COLO668 (cell line): ENCODE results near the gene IQGAP2.

ENCODE experiments used
- DNase-seq: peaks from one replicate; lab custom pipeline; 2025; ENCODE audit not compliant: unreplicated experiment; lab: John Stamatoyannopoulos, UW

IQGAP2 gene

GRCh38 chr5:76560952-76561891 is 158.1 kb downstream of the IQGAP2 start:
- DNase-seq: no peak

- no peak for DNase-seq
Measured at GRCh38 chr5:76561959-76562358, 158.9 kb downstream of the IQGAP2 start.

DNA sequence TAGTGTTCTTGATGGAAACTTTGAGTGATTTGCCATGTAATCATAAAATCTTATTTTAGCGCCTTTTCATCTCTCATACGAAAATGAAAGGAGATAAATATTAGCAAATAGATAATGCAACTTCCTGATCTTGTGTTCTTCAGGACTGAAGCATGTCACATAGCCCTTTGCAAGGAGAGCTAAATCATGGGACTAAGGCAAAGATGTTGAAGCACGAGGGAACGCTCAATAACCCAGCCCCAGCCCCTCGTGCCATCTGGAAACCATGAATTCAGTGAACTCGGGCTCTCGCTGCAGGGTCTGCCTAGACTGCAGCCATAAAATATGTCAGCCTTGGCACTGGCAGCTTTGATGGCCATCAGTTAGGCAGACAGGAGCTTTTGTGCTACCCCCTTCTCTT is 161.9 kb downstream of the IQGAP2 start:
- no peak for DNase-seq

GRCh38 chr5:76570153-76570552 is 167.1 kb downstream of the IQGAP2 start:
- no peak for DNase-seq

- no peak for DNase-seq
Measured at GRCh38 chr5:76571559-76571958, 168.5 kb downstream of the IQGAP2 start.

- no peak for DNase-seq
Measured at GRCh38 chr5:76576450-76576849, 173.4 kb downstream of the IQGAP2 start.

GRCh38 chr5:76576996-76577395 is 173.9 kb downstream of the IQGAP2 start:
- DNase-seq: no peak

- DNase-seq: no peak
Measured at GRCh38 chr5:76579166-76579937, 176.3 kb downstream of the IQGAP2 start.

- no peak for DNase-seq
Measured at GRCh38 chr5:76580981-76581380, 177.9 kb downstream of the IQGAP2 start.

DNA sequence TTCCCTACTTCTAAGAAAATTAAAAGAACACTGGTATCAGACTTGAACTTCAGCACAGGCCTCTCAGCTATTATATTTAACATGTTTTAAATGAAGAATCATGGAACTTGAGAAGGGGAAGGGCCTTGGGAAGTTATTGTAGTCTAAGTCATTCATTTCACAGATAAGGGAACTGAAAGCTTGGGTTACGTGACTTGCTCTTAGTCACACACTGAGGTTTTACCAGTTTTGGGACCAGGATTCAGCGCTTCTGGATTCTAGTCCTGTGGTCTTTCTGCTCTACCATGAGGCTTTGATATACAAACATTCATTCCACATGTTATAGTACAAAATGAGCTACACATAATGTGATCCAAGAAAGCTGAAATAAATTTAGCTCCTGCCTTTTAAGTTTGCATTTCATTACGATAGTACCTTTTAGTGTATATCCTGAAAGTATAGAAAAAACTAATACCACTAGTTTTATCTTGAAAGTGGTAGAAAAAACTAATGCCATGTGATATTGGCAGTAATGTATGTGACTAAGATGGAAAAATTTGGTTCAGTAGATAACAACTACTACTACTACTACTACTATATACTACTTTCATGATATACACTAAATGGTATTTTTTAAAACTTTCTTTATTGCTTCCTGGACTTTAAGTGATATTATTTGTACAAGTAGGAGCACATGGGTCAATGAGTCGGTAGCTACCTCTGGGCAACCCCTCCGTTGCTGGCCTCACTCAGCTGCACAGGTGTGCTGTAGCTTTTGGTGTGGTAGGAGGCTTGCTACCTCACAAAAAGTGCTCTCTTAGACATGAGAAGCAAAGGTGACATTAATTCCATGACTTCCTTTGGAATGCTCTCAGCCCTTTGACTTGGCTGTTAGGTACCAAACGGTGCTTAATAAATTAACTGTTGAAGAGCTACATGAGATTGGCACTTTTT is 179.4 kb downstream of the IQGAP2 start:
- no peak for DNase-seq

- DNase-seq: no peak
Measured at GRCh38 chr5:76583163-76584047, 180.3 kb downstream of the IQGAP2 start.

DNA sequence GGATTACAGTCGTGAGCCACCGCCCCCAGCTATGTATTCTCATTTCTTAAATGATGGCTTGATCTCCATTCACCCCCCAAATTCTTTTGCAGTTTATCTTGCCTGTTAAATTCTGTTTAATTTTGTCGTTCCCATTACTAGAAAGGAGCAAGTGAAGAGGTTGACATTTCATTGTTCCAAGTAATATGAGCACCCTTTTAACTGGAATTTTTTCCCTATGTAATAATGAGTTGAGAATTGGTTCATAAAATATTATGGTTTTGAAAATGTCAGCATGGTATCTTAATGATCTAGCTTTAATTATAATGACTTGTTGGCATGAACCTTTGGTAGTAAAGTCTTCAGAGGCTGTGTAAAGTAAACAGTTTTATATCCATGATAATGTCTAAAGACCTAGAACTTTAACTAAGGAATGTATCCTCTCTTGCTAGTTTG is 182.7 kb downstream of the IQGAP2 start:
- no peak for DNase-seq

- DNase-seq: no peak
Measured at GRCh38 chr5:76586531-76586930, 183.4 kb downstream of the IQGAP2 start.

DNA sequence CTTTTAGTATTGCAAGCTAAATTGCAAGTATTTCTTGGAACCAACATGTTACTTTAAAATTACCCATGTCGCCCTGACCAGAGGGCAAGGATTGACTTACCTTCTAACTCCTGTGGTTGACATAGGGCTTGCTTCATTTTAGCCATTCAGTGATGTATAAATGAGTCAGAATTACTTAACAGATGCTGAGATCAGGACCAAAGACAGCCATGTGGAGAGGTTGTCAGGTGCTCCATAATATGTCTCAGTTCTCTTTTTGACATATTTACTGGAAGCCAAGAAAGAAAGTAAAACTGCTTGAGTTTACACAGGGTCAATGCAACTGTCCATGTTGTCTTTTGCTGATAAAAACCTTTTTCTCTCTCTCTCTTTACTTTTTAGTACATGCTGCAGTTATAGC is 186.9 kb downstream of the IQGAP2 start:
- no peak for DNase-seq

GRCh38 chr5:76591366-76591765 is 188.3 kb downstream of the IQGAP2 start:
- no peak for DNase-seq

DNA sequence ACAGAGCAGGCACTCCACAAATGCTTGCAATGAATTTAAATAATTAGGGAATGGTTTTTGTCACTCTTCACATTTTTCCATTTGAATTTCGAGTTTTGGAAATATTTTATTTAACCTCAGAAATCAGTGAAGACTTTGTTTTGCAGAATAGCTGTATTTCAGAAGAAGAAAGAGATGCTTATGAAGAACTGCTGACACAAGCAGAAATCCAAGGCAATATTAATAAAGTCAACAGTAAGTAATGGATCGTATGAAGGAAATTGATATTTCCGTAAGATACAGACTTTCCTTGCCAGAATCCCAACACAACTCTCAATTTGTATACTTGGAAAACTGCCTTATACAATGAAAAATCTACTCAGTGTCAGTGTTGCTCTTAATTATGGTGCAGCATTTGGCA is 189.6 kb downstream of the IQGAP2 start:
- DNase-seq: no peak

DNA sequence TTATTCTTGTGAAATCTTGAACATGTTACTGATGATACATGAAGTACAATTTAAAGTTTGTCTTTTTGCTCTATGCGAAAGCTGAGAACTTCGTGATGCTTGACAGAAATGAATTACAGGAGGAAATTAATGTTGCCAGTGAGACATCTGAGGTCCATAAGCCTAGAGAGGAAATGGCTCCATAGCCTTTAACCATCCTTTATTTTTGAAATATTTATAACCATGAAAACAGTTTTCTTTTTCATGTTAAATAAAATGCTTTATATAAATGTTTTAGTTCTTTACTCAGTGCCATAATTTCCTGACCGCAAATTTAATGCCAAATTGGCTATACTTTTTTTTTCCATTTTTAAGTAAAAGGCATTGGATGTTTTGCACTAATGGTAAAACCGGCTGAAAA is 191.0 kb downstream of the IQGAP2 start:
- no peak for DNase-seq

- DNase-seq: no peak
Measured at GRCh38 chr5:76595755-76596481, 192.8 kb downstream of the IQGAP2 start.

GRCh38 chr5:76598531-76598930 is 195.4 kb downstream of the IQGAP2 start:
- no peak for DNase-seq
